Right ventricle myocardium inferior (tissue), 1 donor: ENCODE measurements around the gene HNRNPH1. TPM values are rescaled to one million over a fixed set of nuclear protein-coding genes. Genes with fewer than 3 reads are reported as not detected.
"Not testable (repeated sequence)": the region's sequence is repeated elsewhere in the genome, so short reads cannot be mapped to it uniquely, and the experiment has no call there.

Source experiments
- ATAC-seq: fragments of 200-7000 bp; cut with Tn5 transposase; one replicate; pipeline ENCODE4 v1.9.1; 2020; ENCODE audit warnings: mild to moderate bottlenecking, moderate library complexity
- DNase-seq: peaks from one replicate; pipeline ENCODE4 v3.0.0; 2021; ENCODE audit errors: missing footprints
- intact Hi-C: fragments of 100-400 bp; cut with DNase I; formaldehyde crosslinking; loops from one replicate; pipeline ENCODE4 v1.11.0; 2022
- long read RNA-seq: library from polyadenylated mRNA; unstranded; transcript quantifications from one replicate; pipeline ENCODE4 v2.0.0, GENCODE V29; 2021
- total RNA-seq: library from RNA; stranded (reverse); fragmentation: NEBNext Ultra II Directional; extraction: Animal tissue kit (Norgen Biotek cat#: 25700); gene quantifications from one replicate; pipeline ENCODE4 v1.2.1, GENCODE V29; 2021
- donor health status: DM: no; HTN: yes; CAD: no; lungs with severe emphysema.

HNRNPH1 gene, protein sequence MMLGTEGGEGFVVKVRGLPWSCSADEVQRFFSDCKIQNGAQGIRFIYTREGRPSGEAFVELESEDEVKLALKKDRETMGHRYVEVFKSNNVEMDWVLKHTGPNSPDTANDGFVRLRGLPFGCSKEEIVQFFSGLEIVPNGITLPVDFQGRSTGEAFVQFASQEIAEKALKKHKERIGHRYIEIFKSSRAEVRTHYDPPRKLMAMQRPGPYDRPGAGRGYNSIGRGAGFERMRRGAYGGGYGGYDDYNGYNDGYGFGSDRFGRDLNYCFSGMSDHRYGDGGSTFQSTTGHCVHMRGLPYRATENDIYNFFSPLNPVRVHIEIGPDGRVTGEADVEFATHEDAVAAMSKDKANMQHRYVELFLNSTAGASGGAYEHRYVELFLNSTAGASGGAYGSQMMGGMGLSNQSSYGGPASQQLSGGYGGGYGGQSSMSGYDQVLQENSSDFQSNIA
- total RNA-seq, result 218 TPM
- long read RNA-seq, partial matches to known transcripts, result 1 of 8 reads
- long read RNA-seq, other reads (novel, unspliced or antisense), result 3 of 8 reads

DNA sequence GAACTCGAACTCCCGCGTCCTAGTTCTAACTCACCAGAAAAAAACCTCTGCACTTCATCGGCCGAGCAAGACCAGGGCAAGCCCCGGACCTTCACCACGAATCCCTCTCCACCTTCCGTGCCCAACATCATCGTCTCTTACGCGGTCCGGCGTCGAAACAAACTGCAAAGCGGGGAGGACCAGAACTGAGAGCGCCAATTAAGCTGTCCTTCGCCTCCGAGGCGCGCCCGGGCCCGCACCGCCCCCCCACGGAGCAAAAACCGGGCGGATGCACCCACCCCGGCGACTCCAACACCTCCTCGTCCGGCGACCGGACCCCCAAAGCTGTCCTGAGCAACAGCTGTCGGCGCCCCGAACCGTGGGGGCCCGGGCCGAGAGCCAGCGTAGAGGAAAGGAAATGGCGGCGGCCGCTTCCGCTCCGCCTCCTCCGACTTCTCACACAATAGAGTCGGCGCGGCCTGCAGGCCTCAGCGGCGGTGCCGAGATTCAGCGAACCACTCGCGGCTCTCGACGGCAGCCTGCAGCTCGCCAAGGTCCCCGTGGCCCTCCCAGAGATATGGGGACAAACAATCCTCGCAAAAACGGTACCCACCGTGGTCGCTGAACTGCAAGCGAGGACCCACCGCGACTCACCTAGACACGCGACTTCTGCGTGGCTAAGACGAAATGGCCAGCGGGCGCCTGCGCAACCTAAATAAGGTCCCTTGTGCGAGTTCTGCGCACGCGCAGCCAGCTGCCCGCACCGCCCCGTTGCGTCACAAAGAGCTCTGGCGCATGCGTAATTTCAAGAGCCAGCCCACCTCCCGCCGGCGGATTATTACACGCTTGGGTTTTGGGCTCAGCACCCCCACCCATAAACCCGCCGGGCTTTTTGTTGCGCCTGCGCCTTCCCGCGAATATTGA lies at the start of gene HNRNPH1:
Gene HNRNPH1, minus strand, starts transcription at position 669 of the 903 bp plus-strand sequence. Its CDS starts 538 bp downstream, at position 131.
- DNase-seq (peak; percentile 98), ATAC-seq (peak; percentile 91)
- intact Hi-C loops, result loop anchor here (2.0 to 5.0 kb wide), 2 partner anchors 66 to 76 kb away; partner anchors contain the start of gene CANX

DNA sequence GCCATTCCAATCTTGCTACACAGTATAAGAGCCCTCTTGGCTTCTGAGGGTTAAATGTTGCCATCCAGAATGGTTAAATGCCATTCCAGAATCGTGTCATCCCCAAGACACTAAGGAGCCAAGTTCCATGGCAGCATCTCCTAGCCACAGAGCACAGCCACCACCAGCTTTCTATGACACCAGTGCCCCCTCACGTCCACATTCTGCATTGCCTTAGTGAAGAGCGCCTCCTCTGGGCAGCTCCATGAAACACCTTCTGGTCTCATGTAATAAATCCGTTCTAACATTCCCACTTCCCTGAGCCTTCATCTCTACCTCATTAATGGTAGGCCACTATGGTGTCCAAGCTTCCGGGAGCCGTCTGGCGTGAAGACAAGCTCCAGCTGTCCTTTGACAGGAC lies 44.9 kb upstream of the HNRNPH1 start:
- ATAC-seq (peak; percentile 31), DNase-seq (no peak)
- intact Hi-C loops, result no loop called here

DNA sequence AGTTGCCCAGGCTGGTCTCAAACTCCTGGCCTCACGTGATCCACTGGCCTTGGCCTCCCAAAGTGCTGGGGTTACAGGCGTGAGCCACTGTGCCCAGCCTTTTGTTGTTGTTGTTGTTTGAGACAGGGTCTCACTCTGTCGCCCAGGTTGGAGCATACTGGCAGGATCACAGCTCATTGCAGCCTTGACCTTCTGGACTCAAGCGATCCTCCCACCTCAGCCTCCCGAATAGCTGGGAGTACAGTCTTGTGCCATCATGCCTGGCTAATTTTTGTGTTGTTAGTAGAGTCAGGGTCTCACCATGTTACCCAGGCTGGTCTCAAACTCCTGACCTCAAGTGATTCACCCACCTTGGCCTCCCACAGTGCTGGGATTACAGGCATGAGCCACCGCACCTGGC lies 38.2 kb upstream of the HNRNPH1 start:
- DNase-seq, ATAC-seq, intact Hi-C loops: not testable (repeated sequence)

DNA sequence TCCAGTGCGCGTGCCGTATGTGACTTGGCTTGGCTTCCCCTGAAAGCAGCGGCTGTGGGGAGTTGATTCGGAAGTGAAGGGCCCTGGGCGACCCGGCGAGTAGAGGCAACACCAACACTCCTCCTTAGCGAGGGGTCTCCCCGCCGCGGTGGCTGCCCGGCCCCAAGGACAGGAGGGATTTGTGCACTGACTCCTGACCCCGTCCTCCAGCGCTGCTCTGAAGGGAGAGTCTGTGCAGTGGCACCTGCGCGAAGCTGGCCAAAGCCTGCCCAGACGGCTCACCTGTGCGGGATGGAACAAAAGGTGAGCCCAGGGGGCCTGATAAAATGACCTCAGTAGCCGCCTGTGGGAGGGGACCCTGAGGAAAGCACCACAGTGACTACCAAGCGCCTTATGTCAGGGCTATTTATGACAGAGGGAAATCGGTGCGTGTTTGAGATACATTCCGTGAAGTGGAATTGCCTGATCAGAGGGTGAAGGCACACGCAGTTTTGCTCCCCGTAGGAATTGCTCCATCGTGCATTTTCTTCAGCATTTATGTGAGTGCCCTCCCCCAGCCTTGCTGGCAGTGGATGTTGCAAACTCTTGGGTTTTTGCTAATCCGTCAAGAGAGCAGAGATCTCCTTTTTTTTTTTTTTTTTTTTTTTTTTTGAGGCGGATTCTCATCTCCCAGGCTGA lies 34.8 kb upstream of the HNRNPH1 start:
- intact Hi-C loops, DNase-seq: not testable (repeated sequence)
- peak; percentile 5 for ATAC-seq

DNA sequence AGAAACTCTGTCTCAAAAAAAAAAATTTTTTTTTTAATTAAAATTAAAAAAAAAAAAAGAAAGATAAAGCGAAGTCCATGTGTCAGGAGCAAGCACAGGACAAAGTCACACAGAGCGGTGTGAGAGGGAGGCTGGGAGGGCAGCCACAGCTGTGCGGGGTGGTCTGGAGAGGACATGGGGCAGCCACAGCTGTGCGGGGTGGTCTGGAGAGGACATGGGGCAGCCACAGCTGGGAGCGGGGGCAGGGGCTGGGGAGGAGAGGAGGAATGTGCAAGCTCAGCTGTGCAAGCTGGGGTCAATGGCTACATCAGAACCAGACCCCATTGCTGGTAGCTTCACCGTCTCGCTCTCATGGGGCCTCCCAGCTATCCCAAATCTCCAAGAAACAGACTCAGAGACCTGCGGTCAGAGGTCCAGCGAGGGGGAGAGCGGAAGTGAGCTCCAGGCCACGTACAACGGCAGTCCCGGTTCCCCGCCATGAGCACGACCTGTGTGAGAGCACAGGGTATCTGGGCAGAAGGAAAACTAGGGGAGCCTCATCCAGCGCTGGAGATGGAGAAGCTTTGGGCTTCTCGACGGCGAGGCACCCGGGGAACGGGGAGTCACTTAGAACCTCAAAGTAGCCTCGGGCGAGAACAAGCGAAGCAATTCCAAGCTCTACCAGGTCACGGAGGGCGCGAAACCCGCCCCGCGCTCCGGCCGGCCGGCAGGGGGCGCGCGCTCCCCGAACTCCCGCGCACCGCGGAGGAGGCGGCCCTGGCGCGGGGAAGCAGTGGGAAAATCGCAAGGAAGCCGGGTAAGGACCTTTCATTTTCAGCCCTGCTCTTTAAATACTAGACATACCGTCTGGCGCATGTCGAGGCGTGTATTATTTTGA lies 34.1 kb upstream of the HNRNPH1 start:
- DNase-seq, intact Hi-C loops: not testable (repeated sequence)
- peak; percentile 98 for ATAC-seq

DNA sequence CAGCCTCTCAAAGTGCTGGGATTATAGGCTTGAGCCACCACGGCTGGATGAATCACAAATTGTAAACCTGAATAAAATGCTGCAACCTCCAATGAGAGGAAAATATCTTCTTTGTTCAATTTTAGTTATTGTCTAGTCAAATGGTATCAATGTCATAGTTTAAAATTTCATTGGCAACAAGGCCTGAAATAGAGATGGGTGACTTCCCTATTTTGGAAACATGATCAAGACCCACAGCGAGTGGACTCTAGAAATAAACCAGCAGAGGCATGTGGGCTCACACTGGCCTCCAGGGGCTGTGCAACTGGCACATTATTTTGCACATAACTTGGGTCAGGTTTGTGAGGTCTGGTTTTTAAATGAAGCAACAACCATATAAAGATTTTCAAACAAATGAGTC lies 29.7 kb upstream of the HNRNPH1 start:
- intact Hi-C loops, DNase-seq, ATAC-seq: not testable (repeated sequence)

DNA sequence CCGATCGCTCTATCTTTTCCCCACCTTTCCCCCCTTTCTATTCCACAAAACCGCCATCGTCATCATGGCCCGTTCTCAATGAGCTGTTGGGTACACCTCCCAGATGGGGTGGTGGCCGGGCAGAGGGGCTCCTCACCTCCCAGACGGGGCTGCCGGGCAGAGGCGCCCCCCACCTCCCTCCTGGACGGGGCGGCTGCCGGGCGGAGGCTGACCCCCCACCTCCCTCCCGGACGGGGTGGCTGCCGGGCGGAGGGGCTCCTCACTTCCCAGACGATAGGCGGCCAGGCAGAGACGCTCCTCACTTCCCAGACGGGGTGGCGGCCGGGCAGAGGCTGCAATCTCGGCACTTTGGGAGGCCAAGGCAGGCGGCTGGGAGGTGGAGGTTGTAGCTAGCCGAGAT lies 26.8 kb upstream of the HNRNPH1 start:
- DNase-seq, intact Hi-C loops, ATAC-seq: not testable (repeated sequence)

DNA sequence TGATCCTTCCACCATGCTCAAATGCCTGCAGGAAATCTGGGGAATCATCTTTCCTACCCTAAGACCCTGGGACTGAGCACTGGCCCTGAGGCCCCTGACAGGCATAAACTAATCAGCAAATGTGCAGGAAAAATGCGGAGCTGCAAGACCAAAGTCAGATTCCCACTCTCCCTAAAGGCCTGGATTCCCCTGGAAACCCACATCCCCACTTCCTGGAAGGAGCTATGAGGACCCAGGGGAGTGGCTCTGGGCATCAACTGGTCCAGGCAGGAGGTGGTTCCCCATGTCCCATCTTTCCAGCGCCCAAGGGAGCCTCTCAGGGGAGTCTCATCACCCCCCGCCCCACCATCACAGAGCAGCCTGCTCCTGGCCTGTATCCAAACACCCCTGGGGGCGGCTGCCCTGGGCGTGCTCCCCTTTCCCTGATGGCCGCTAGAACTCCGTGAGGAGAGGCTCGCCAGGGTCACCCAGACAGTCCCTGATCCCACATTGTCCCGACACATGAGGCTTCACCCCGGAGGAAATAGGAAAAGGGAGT lies 25.8 kb upstream of the HNRNPH1 start:
- DNase-seq, ATAC-seq, intact Hi-C loops: not testable (repeated sequence)

DNA sequence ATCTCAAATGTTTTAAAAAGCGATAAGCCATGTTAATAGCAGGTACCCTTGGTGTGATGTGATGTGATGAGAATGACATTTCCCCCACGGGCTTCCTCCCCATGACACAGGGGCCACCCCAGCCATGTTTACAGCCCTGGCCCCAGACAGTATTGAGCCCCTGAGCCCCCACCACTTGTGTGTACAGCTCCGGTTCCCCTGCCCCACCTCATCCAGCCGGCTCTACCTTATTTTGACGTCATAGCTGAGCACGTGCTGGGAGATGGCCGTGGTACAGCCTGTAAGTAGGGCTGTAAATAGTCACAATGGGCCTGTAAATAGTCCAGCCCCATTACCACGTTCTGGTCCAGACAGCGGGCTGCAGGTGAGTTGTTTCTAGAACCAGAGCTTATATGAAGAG lies 24.9 kb upstream of the HNRNPH1 start:
- intact Hi-C loops, result no loop called here

DNA sequence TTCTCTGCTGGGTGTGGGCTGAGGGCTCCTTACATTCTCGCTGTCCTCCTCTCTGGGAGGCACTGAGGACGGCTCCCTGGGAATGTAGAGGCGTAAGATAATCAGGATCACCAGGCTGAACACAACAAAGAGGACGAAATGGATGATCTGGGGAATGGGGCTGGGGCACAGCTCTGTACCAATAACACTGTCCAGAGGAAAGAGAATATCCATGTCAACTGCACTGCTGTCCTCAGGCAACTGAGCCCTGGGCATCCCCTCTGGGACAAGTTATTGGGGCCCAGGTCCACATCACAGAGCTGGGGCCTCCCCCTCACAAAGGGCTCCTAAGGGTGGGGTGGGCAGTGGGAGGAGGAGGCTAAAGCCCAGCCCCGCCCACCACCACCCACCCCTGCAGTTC lies 21.3 kb upstream of the HNRNPH1 start:
- DNase-seq, ATAC-seq: not testable (repeated sequence)

More for the DNA sequence above, 24.9 kb upstream of the HNRNPH1 start:
- DNase-seq (no peak), ATAC-seq (no peak)

DNA sequence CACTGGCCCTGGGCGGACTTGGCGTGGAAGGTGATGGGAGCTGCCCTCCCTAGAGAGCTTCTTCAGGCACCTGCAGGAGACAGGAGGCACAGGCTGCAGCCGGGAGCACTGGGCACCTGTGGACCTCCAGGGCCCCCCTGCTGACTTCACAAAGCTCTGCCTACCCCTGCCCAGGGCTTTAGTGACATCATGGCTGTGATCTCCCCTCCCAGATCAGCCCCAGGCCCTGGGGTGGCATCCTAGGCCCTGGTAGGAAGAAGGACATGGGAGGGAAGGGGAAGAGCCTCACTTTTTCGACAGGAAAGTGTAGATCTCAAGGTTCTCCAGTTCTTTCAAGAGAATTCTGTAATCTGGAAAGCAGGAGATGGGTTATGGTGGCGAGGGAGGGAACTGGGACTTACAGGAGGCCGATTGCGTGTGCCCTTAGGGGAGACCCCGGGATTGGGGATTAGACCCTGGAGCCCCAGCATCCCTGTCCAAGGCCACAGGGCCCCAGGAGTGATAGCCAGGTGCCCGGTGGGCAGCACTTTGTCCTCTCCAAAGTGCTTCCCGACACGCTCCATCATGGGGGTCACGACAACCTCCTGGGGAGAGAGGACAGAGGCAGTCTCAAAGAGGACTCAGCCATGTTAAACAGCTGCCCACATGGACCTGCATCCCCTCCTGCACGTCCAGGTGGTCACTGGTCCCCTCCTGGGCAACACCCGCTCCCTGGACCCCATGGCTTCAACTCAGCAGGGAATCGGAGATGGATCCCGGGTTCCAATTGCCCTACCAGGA lies 19.9 kb upstream of the HNRNPH1 start:
- ATAC-seq, intact Hi-C loops: not testable (repeated sequence)

More for the DNA sequence above, 21.3 kb upstream of the HNRNPH1 start:
- intact Hi-C loops, result not testable (repeated sequence)

DNA sequence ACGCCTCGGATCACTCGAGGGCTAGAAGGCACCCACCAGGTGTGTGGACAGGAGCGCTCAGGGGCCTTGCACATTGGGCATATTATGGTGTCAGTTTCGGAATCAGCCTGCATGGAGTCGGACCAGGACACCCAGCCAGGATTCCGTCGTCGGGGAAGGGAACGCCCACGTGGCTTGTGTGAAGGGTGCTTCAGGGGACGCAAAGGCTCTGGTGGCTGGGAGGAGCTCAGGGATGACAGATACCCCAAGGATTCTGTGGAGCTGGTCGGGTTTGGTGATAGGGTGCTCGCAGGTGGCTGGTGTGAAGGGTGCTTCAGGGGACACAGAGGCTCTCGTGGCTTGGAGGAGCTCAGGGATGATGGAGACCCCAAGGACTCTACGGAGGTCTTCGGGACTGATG lies 19.2 kb upstream of the HNRNPH1 start:
- intact Hi-C loops, DNase-seq, ATAC-seq: not testable (repeated sequence)

More for the DNA sequence above, 19.9 kb upstream of the HNRNPH1 start:
- not testable (repeated sequence) for DNase-seq

DNA sequence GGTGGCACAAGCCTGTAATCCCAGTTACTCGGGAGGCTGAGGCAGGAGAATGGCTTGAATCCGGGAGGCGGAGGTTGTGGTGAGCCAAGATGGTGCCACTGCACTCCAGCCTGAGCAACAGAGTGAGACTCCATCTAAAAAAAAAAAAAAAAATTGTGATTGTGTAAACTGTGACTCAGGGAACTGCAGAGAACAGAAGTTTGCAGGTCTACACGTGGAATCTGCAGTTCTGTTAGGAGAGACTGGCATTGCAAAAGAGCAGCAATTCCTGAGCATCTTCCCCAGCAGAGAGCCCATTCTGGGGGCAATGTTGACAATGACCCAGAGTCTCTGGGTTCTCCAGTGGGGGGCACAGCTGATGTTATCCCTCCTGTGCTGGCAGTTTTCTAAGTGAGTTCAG lies 18.3 kb upstream of the HNRNPH1 start:
- DNase-seq, intact Hi-C loops, ATAC-seq: not testable (repeated sequence)

DNA sequence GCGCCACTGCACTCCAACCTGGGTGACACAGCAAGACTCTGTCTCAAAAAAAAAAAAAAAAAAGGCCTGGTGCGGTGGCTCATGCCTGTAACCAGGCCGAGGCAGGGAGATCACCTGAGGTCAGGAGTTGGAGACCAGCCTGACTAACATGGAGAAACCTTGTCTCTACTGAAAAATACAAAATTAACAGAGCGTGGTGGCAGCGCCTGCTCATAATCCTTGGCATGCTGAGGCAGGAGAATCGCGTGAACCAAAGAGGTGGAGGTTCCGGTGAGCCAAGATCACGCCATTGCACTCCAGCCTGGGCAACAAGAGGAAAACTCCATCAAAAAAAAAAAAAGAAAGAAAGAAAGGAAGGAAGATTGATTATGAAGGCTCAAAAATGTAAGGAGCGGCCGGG lies 15.8 kb upstream of the HNRNPH1 start:
- intact Hi-C loops, DNase-seq, ATAC-seq: not testable (repeated sequence)

DNA sequence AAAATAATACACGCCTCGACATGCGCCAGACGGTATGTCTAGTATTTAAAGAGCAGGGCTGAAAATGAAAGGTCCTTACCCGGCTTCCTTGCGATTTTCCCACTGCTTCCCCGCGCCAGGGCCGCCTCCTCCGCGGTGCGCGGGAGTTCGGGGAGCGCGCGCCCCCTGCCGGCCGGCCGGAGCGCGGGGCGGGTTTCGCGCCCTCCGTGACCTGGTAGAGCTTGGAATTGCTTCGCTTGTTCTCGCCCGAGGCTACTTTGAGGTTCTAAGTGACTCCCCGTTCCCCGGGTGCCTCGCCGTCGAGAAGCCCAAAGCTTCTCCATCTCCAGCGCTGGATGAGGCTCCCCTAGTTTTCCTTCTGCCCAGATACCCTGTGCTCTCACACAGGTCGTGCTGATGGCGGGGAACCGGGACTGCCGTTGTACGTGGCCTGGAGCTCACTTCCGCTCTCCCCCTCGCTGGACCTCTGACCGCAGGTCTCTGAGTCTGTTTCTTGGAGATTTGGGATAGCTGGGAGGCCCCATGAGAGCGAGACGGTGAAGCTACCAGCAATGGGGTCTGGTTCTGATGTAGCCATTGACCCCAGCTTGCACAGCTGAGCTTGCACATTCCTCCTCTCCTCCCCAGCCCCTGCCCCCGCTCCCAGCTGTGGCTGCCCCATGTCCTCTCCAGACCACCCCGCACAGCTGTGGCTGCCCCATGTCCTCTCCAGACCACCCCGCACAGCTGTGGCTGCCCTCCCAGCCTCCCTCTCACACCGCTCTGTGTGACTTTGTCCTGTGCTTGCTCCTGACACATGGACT lies 11.1 kb upstream of the HNRNPH1 start:
- peak; percentile 96 for ATAC-seq
- intact Hi-C loops, result not testable (repeated sequence)

More for the DNA sequence above, 11.1 kb upstream of the HNRNPH1 start:
- DNase-seq, result peak; percentile 59
